ENCODE data around the gene HERPUD1.
"Not testable (repeated sequence)": the region's sequence is repeated elsewhere in the genome, so short reads cannot be mapped to it uniquely, and the experiment has no call there.

HERPUD1 gene

DNA sequence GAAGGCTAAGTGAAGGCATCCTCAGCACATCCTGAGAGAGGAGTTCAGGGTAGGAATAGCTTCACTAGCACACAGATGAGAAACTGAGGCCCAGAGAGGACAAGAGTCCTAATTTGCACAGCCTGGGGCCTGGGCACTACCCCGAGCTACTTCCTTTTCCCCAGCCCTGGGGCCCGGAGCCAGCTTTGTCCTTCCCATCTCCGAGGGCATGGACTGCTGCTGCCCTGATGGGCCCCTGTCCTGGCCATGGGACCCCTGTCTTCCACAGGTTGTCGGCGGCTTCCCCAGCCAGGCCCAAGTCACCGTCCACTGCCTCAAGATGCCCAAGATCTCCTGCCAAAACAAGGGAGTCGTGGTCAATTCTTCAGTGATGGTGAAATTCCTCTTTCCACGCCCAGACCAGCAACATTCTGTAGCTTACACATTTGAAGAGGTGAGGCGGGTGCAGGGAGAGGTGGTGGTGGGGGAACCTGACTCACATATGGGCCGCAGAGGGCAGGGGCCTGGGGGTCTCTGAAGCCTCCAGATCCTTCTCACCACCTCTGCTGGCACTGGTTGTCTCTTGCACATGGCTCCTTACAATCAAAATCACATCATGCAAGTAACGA, 46.0 kb downstream of the HERPUD1 start:
- no peak for DNase-seq (ENCODE audit: low read depth in 2 of 2, low spot score in 1 of 2)

DNA sequence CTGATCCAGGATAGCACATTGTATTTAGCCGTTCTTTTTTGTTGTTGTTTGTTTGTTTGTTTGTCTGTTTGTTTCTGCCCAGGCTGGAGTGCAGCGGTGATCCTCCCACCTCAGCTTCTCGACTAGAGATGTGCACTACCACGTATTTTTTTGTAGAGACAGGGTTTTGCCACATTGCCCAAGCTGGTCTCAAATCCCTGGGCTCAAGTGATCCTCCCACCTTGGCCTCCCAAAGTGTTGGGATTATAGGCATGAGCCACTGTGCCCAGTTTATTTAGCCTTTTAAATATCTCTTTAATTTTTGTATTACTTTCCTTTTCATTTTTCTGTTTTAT, 48.2 kb downstream of the HERPUD1 start:
- no peak for DNase-seq (ENCODE audit: low read depth in 2 of 2, low spot score in 1 of 2)

DNA sequence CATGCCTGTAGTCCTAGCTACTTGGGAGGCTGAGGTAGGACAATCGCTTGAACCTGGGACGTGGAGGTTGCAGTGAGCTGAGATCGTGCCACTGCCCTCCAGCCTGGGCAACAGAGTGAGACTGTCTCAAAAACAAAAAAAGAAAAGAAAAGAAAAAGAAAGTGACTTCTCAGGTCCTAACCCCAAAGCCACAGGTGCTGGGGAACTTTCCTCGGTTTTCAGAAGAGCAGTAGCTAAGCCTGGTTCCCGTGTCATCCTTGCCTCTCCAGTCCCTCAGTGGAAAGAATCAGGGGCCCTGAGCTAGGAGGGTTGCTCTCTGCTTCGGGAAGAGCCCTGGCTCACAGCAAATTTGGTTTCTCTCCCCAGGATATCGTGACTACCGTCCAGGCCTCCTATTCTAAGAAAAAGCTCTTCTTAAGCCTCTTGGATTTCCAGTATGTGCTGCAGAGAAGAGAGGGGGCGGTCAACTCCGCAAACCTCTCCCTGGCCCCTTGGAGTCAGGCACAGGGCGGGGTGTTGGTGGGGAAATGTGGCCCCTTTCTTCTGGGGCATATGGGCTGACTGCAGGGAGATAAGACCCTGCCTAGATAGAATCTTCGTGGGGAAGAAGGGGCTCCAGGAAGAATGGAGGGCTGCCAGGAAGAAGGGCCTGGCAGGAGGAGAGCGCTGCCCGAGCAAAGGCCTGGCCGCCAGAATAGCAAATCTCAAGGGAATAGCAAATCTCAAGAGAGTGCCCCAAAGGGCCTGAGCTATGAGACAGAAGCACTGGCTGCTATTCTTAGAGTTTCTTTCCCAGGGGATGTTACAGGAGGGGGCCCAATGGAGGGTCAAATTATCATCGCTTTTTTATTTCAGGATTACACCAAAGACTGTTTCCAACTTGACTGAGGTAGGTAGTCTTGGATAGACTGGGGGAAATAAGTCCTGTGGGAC, 49.1 kb downstream of the HERPUD1 start:
- DNase-seq (ENCODE audit: low read depth in 2 of 2, low spot score in 1 of 2) = no peak

DNA sequence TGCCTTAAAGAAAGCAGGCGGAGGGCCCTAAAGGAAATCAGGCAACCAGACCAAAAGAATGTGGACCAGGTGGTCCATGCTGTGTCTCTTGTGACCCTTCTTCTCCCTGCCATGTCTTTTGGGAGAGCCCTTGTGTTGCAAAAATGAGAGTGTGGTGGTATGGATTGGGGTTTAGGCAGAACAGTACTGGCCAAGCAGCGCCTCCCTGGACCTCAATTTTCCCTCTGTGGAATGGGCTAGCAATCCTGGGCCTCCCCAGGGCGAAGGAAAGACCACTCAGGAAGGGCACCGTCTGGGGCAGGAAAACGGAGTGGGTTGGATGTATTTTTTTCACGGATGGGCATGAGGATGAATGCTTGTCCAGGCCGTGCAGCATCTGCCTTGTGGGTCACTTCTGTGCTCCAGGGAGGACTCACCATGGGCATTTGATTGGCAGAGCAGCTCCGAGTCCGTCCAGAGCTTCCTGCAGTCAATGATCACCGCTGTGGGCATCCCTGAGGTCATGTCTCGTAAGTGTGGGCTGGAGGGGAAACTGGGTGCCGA, 49.9 kb downstream of the HERPUD1 start:
- no peak for DNase-seq (ENCODE audit: low read depth in 2 of 2, low spot score in 1 of 2)

DNA sequence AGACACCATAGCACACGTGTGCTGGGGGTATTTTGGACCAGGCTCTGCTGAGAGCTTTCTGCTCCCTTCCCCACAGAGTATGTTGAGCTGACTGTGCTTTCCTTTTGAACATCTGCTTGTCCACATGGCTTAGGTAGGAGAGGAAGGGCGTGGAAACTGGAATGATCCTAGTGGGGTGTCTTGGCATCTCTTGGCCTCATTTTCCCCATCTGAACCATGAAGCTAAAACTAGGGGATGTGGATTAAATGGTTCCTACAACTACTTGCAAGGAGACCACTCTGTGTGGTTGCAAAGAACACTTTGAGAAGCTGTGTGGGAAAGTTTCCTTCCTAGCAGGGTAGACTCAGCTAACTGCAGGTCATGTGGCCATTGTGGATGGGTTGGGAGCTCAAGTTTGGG, 50.8 kb downstream of the HERPUD1 start:
- no peak for DNase-seq (ENCODE audit: low read depth in 2 of 2, low spot score in 1 of 2)

DNA sequence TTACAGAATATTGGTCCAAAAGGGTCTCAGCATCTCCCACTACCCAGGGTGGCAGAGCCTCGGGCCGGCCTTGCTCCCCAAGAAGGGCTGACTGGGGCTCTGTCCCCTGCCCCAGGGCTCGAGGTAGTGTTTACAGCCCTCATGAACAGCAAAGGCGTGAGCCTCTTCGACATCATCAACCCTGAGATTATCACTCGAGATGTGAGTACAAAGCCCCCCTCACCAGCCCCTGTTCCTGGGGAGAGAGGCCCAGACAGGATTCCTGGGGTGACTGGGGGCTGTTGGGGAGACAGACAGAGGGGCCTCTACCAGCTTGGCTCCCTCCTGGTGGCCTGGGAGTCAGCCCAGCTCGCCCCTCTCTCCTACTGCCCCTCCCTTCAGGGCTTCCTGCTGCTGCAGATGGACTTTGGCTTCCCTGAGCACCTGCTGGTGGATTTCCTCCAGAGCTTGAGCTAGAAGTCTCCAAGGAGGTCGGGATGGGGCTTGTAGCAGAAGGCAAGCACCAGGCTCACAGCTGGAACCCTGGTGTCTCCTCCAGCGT, 51.3 kb downstream of the HERPUD1 start:
- DNase-seq (ENCODE audit: low read depth in 2 of 2, low spot score in 1 of 2) = no peak

DNA sequence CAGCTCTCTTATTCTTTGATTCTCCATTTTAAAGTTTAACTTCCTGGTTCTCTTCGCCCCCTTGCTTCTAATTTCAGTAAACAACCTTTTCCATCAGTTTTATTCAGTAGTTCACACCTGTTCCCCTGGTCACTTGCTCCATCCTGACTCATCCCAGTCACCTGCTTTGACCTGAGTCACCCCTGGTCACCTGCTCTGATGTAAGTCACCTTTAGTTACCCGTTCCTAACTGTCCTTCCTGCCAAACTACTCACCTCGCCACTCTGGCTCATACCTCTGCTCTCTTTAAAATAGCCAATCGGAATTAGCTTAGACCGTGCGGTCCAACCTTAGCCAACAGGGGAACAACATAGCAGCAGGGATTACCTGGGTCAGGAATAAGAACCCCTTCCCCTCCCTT, 52.7 kb downstream of the HERPUD1 start:
- DNase-seq (ENCODE audit: low read depth in 2 of 2, low spot score in 1 of 2) = no peak

DNA sequence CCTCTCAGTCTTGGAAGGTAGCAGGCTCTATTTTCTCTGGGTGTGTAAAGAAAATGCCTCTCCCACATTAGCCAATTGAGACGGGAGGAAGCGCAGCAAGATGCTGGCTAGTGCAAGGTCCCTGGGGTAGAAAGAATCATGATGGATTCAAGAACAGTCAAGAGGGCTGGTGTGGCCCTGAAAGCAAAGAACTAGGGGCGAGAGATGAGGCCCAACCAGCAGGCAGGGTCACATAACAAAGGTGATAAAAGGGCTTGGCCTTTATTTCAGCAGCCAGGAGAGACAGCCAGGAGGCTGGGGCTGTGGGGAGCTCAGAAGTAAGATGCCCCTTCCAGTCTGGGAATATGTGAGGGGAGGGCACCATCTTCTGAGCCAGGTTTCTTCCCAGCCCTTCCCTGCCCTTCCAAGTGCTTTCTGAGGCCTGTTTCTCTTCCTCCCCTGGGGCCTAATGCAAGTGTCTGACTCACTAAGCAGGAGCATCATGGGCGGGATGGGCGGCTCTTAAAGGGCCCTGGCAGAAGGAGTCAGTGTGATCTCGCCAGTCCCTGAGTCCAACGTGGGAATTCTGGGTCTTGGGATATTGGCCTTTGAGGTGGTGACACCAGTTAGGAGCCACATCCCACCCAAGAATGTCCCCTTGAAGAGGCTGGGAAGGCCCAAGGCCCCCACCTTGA, 53.5 kb downstream of the HERPUD1 start:
- no peak for DNase-seq (ENCODE audit: low read depth in 2 of 2, low spot score in 1 of 2)

DNA sequence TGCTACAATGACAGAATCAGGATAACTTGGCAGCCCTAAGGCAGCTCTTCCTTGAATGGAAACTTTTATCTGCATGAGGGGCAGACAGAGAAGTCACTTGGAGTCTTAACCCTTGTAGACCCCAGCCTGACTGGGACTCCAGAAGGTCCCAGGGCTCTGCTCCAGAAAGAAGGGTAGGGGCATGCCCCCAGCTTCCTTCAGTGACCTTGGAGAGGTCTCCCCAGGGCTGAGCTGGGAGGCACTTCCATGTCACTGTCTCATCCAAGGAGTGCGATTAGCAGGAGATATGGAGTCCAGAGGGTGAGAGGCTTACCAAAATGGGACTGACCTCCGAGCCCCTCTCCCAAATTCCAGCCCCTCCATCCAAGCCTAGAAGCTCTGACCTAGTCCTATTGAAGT, 54.0 kb downstream of the HERPUD1 start:
- DNase-seq (ENCODE audit: low read depth in 2 of 2, low spot score in 1 of 2) = no peak

DNA sequence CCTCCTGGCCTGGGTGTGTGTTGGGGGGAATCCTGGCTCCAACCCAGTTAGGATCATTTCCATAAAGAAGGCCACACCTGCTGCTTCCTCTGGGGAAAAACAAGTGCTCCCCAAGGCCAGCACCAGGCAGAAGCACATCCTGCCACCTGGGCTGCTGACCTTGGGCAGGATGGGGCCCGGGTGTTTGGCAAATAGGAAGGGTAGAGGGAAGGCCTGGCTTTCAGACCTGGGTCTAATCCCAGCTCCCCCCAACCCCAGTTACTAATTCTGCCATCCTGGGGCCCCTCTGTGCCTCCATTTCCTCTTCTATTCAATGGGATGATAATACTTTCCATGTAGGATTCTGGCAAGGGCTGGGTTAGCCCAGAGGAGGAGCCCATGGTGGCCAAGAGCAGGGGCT, 54.4 kb downstream of the HERPUD1 start:
- DNase-seq (ENCODE audit: low read depth in 2 of 2, low spot score in 1 of 2) = no peak

DNA sequence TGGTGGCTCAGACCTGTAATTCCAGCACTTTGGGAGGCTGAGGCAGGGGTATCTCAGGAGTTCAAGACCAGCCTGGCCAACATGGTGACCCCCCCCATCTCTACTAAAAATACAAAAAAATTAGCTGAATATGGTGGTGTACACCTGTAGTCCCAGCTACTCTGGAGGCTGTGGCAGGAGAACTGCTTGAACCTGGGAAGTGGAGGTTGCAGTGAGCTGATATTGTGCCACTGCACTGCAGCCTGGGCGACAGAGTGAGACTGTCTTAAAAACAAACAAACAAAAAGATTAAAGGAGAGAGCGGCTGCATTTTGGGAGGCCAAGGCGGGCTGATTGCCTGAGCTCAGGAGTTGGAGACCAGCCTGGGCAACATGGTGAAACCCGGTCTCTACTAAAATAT, 55.0 kb downstream of the HERPUD1 start:
- DNase-seq (ENCODE audit: low read depth in 2 of 2, low spot score in 1 of 2) = not testable (repeated sequence)

DNA sequence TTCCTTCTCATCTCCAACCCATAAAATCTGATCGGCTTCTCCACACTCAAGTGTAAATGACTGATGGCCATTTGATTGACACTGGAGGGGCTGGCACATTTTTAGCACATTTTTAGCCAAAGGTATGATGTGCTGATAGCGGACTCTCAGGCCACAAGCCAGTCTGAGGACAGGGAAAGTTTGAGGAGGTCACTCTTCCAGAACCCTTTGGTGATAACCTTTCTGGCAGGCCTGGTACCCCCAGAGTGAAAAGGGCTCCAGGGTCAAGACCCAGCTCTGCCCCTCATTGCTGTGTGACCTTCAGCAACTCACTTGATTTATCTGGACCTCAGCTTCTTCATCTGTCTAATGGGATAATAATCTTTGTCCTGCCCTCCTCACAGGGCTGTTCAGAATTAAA, 55.8 kb downstream of the HERPUD1 start:
- no peak for DNase-seq (ENCODE audit: low read depth in 2 of 2, low spot score in 1 of 2)

DNA sequence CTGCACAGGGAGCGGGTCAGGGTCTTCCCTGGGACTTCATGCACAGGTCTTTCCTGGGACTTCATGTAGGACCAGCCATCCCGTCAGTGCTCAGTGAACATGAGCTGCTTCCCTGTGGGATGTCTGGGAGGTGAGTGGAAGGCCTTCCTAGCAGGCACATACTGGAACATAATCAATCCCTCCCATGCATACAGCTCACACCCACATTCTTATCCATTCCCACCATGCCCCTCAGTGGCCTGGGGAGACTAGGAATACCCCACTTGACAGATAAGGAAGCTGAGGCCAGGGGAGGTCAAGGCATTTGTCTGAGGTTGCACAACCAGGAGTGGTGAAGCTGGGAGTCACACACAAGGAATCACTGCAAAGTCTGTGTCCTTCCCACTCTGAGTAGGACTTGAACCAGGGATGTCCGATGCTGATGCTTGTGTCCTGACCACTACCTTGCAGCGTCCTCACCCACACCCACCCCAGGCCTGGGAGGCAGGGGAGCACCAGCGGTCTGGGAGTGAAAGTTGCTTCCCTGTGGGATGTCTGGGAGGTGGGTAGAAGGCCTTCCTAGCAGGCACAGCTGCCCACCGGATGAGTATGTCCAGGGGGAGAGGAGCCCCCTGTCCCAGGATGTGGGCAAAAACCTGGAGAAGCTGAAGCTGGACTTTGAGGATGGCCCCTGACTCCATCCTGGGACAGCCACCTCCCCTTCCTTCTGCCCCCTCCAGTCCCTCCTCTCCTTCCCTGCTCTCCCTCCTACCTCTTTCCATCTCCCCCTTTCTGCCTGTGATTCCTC, 56.4 kb downstream of the HERPUD1 start:
- no peak for DNase-seq (ENCODE audit: low read depth in 2 of 2, low spot score in 1 of 2)

DNA sequence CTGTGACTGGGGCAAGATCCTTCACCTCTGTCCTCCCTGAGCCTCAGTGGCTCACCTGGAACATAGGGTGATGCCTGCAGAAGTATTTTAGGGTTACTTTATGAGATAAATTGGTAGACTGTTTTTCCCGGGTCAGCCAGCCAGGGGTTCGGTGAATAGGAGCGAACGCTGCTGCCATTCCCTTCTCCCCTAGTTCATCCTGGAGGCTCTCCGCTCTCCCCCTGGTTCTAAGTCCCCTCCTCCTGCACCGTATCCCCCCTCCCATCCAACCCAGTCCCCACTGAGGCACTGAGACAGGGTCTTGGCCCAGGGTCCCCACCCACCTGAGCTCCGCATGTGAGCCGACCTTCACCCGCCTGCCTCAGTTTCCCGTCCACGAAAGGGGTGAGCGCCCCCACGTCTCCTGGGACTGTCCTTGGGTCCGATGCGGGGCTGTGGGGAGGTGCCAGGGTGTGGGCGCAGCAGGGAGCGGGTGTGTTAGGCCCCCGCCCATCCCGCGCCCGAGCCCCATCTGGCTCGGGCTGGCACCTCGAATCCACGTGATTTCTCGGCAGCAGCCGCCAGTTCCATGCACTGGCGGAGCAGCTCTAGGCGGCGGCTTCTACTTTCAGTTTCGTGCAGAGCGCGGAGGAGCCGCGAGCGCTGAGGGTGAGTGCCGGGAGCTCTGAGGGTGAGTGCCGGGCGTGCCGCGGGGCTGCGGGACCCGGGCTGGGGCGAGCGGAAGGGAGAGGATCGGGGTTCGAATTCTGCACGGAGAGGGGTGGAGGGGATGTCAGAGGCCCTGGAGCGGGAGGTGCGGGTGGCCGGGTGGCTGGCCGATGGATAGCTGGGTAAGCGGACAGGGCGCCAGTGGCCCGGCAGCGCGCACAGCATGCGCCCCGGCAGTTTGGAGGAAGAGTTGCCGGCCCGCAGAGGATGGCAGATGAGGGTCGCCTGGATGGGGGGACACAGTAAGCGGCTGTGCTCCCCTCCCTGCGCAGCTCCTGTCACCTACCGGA, 57.3 kb downstream of the HERPUD1 start, which contains the start of gene NLRC5:
Gene NLRC5, plus strand, starts transcription at position 610 of the 998 bp plus-strand sequence. CDS start 31,156 bp downstream, outside the sequence.
- peak; percentile 71 to 84 for DNase-seq (ENCODE audit: low read depth in 2 of 2, low spot score in 1 of 2)

DNA sequence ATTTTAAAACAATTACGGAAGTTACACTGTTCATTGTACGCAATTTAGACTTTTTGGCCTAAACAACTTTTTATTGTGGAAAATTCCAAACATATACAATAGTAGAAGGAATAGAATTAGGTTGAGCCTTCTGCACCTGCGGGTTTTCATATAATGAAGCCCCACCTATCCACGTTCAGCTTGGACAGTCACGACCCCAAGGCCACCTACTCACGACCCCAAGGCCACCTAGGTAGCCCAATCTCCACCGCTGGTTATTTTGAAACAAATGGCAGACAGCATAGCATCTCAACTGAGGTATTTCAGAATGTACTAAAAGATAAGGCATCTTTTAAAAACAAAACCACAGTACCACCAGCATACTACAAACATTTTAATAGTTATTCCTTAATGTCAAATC, 58.0 kb downstream of the HERPUD1 start:
- DNase-seq (ENCODE audit: low read depth in 2 of 2, low spot score in 1 of 2) = no peak

DNA sequence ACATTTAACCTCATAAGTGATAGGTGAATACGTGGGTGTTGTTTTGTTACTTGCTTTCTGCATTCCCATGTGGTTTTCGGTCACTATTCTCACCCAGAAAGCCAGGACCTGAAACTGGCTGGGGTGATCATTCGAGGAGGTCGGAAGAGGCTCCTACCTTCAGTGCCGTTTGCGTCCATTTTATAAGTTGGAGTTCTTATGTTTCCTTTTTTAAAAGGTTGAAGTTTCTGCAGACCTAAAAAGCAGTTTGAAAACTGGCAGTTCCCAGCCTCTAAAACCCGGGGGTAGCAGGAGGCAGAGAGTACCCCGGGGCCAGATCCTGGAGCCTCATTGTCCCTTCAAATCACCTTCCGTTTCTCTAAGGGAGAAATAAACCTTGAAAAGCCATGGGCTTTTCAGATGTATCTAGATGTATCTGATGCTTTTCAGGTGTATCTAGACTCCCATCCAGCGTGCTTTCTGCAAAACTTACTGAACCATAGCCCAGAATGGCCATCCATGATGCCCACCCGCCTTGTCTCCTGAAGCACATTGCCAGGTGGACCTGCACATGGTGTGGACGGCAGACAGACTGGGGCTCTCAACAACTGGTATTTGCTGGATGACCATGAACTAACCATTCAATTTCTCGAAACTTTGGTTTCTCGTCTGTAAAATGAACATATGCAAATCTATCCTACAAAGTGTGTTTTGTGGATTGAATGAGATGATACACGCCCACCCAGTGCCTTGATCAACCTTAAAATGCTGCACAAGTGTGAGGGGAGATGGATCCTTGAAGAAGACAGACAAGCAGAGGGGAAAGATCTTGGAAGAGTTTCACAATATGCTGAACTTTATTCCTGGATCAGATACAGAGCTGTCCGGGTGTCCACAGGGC, 58.7 kb downstream of the HERPUD1 start:
- no peak for DNase-seq (ENCODE audit: low read depth in 2 of 2, low spot score in 1 of 2)

DNA sequence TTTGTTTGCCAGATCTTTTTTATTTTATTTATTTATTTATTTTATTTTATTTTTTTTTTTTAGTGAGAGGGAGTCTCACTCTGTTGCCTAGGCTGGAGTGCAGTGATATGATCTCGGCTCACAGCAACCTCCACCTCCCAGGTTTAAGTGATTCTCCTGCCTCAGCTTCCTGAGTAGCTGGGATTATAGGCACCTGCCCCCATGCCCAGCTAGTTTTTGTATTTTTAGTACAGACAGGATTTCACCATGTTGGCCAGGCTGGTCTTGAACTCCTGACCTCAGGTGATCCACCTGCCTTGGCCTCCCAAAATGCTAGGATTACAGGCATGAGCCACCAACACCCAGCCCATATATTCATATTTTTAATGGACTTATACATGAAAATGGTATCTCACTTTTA, 60.5 kb downstream of the HERPUD1 start:
- not testable (repeated sequence) for DNase-seq (ENCODE audit: low read depth in 2 of 2, low spot score in 1 of 2)

DNA sequence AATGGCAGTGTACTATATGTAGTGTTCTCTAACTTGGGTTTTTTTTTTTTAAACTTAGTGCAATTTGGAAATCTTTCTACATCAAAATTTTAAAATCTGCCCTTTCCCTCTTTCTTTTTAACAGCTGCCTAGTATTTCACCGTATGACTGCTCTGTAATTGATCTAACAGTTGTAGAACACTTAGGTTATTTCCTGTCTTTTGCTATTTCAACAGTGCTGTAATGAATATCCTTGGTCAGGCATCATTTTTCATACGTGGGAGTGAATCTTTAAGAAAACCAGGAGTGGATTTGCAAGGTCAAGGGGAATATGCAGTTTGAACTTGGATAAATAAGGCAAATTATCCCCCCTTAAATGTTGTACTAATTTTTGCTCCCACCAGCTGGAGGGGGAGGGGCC, 61.3 kb downstream of the HERPUD1 start:
- DNase-seq (ENCODE audit: low read depth in 2 of 2, low spot score in 1 of 2) = no peak

DNA sequence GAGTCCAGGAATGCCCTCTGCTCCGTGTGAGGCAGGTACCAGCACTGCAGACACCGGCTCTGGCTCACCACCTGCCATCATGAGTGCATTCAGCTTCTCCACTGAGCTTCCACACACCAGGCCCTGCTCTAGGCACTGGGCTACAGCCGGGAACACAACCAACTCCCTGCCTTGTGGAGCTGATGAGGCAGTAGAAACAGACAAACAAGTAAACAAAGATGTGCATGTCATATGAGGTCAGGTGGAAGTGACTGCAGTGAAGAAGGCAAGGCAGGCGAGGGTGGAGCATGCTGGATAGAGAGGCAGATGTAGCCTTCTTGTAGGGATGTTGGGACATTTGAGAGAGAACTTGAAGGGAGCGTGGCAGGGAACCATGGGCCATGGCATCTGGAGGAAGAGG, 62.4 kb downstream of the HERPUD1 start:
- no peak for DNase-seq (ENCODE audit: low read depth in 2 of 2, low spot score in 1 of 2)
